Measurements from ENCODE around the gene AGBL5. TPM values are rescaled to one million over a fixed set of nuclear protein-coding genes. Genes with fewer than 3 reads are reported as not detected.

AGBL5 gene
- total and polyA plus RNA-seq, 9 of the 15 experiments (the other 6 are each of a cell fraction or from before 2014, with no cell fraction given) = 3.3 to 52.7 (median 26.2) TPM

DNA sequence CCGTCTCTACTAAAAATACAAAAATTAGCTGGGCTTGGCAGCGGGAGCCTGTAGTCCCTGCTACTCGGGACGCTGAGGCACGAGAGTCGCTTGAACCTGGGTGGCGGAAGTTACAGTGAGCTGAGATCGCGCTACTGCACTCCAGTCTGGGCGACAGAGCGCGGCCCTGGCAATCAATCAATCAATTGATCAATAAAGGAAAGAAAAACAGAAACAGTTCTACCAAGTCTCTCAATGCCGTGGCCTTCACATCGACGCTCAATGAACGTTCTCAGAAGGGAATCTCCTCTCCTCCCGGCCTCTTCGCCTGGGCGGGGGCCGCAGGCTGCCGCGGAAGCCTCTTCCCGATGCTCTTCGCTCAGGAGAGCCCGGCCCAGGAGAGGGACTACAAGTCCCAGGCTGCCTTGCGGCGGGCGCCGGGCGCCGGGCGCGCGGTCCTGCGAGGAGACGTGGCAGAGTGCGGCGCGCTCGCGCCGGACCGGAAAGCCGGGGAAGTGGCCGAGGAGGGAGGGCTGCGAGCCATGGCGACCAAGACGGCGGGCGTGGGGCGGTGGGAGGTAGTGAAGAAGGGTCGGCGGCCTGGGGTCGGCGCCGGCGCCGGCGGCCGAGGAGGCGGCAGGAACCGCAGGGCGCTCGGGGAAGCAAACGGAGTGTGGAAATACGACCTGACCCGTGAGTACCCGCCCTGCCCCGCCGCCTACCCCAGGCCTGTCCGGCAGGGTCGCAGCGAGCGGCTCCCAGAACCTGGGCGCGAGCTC is 18.8 kb upstream of the AGBL5 start, which contains the start of gene TMEM214 (continued):
- TF ChIP-seq HDAC8 (tag; IDR thresholded peaks at IDR 0.05) (no peak), RCOR1 (IDR thresholded peaks at IDR 0.05; ENCODE audit: borderline replicate concordance in 1 of 2, low read depth in 2 of 2, low read length in 2 of 2) (no peak; a peak in 1 of 4 replicates), XRCC5 (IDR thresholded peaks at IDR 0.05; ENCODE audit: low read depth, low read length) (no peak; the same call in 1 of the 2 replicates), ZBTB17 (CRISPR knock-in tag; IDR thresholded peaks at IDR 0.05) (peak; percentile 71), C11orf30 (IDR thresholded peaks at IDR 0.05; ENCODE audit: low read depth) (no peak; the same call in 1 of the 2 replicates), RBM25 (IDR thresholded peaks at IDR 0.05; ENCODE audit: low read depth, low read length, severe bottlenecking) (no peak), TOE1 (IDR thresholded peaks at IDR 0.05; ENCODE audit: borderline replicate concordance) (no peak), TOE1 (CRISPR knock-in tag; IDR thresholded peaks at IDR 0.05; ENCODE audit: borderline replicate concordance, low read depth) (no peak)
- TF ChIP-seq, protein P1, sequence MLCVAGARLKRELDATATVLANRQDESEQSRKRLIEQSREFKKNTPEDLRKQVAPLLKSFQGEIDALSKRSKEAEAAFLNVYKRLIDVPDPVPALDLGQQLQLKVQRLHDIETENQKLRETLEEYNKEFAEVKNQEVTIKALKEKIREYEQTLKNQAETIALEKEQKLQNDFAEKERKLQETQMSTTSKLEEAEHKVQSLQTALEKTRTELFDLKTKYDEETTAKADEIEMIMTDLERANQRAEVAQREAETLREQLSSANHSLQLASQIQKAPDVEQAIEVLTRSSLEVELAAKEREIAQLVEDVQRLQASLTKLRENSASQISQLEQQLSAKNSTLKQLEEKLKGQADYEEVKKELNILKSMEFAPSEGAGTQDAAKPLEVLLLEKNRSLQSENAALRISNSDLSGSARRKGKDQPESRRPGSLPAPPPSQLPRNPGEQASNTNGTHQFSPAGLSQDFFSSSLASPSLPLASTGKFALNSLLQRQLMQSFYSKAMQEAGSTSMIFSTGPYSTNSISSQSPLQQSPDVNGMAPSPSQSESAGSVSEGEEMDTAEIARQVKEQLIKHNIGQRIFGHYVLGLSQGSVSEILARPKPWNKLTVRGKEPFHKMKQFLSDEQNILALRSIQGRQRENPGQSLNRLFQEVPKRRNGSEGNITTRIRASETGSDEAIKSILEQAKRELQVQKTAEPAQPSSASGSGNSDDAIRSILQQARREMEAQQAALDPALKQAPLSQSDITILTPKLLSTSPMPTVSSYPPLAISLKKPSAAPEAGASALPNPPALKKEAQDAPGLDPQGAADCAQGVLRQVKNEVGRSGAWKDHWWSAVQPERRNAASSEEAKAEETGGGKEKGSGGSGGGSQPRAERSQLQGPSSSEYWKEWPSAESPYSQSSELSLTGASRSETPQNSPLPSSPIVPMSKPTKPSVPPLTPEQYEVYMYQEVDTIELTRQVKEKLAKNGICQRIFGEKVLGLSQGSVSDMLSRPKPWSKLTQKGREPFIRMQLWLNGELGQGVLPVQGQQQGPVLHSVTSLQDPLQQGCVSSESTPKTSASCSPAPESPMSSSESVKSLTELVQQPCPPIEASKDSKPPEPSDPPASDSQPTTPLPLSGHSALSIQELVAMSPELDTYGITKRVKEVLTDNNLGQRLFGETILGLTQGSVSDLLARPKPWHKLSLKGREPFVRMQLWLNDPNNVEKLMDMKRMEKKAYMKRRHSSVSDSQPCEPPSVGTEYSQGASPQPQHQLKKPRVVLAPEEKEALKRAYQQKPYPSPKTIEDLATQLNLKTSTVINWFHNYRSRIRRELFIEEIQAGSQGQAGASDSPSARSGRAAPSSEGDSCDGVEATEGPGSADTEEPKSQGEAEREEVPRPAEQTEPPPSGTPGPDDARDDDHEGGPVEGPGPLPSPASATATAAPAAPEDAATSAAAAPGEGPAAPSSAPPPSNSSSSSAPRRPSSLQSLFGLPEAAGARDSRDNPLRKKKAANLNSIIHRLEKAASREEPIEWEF (CRISPR knock-in tag; IDR thresholded peaks at IDR 0.05) = peak; percentile 97
- TF ChIP-seq, protein P2, sequence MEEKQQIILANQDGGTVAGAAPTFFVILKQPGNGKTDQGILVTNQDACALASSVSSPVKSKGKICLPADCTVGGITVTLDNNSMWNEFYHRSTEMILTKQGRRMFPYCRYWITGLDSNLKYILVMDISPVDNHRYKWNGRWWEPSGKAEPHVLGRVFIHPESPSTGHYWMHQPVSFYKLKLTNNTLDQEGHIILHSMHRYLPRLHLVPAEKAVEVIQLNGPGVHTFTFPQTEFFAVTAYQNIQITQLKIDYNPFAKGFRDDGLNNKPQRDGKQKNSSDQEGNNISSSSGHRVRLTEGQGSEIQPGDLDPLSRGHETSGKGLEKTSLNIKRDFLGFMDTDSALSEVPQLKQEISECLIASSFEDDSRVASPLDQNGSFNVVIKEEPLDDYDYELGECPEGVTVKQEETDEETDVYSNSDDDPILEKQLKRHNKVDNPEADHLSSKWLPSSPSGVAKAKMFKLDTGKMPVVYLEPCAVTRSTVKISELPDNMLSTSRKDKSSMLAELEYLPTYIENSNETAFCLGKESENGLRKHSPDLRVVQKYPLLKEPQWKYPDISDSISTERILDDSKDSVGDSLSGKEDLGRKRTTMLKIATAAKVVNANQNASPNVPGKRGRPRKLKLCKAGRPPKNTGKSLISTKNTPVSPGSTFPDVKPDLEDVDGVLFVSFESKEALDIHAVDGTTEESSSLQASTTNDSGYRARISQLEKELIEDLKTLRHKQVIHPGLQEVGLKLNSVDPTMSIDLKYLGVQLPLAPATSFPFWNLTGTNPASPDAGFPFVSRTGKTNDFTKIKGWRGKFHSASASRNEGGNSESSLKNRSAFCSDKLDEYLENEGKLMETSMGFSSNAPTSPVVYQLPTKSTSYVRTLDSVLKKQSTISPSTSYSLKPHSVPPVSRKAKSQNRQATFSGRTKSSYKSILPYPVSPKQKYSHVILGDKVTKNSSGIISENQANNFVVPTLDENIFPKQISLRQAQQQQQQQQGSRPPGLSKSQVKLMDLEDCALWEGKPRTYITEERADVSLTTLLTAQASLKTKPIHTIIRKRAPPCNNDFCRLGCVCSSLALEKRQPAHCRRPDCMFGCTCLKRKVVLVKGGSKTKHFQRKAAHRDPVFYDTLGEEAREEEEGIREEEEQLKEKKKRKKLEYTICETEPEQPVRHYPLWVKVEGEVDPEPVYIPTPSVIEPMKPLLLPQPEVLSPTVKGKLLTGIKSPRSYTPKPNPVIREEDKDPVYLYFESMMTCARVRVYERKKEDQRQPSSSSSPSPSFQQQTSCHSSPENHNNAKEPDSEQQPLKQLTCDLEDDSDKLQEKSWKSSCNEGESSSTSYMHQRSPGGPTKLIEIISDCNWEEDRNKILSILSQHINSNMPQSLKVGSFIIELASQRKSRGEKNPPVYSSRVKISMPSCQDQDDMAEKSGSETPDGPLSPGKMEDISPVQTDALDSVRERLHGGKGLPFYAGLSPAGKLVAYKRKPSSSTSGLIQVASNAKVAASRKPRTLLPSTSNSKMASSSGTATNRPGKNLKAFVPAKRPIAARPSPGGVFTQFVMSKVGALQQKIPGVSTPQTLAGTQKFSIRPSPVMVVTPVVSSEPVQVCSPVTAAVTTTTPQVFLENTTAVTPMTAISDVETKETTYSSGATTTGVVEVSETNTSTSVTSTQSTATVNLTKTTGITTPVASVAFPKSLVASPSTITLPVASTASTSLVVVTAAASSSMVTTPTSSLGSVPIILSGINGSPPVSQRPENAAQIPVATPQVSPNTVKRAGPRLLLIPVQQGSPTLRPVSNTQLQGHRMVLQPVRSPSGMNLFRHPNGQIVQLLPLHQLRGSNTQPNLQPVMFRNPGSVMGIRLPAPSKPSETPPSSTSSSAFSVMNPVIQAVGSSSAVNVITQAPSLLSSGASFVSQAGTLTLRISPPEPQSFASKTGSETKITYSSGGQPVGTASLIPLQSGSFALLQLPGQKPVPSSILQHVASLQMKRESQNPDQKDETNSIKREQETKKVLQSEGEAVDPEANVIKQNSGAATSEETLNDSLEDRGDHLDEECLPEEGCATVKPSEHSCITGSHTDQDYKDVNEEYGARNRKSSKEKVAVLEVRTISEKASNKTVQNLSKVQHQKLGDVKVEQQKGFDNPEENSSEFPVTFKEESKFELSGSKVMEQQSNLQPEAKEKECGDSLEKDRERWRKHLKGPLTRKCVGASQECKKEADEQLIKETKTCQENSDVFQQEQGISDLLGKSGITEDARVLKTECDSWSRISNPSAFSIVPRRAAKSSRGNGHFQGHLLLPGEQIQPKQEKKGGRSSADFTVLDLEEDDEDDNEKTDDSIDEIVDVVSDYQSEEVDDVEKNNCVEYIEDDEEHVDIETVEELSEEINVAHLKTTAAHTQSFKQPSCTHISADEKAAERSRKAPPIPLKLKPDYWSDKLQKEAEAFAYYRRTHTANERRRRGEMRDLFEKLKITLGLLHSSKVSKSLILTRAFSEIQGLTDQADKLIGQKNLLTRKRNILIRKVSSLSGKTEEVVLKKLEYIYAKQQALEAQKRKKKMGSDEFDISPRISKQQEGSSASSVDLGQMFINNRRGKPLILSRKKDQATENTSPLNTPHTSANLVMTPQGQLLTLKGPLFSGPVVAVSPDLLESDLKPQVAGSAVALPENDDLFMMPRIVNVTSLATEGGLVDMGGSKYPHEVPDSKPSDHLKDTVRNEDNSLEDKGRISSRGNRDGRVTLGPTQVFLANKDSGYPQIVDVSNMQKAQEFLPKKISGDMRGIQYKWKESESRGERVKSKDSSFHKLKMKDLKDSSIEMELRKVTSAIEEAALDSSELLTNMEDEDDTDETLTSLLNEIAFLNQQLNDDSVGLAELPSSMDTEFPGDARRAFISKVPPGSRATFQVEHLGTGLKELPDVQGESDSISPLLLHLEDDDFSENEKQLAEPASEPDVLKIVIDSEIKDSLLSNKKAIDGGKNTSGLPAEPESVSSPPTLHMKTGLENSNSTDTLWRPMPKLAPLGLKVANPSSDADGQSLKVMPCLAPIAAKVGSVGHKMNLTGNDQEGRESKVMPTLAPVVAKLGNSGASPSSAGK (IDR thresholded peaks at IDR 0.05) = no peak
